OCI-LY3 (cell line): Measurements from ENCODE around the gene CDH23.
A peak's percentile ranks its signal among the peaks of the same experiment; 100 is the strongest.

Source experiments
- H2AFZ ChIP-seq: fragments of 200-600, 300-600 bp; shearing (Covaris generic); 2 replicates; pipeline ENCODE4 v1.6.0; 2014; ENCODE audit warnings: antibody characterized with exemption, low read depth, low read length
- H3K27ac ChIP-seq: fragments of 200-600, 300-600 bp; sonication (generic); 2 replicates; pipeline ENCODE4 v1.5.1; 2014; ENCODE audit warnings: mild to moderate bottlenecking, low read length, moderate library complexity, mixed read lengths
- H3K27me3 ChIP-seq: fragments of 200-600, 300-600 bp; sonication (generic); 2 replicates; pipeline ENCODE4 v1.6.1; 2014; ENCODE audit warnings: low read depth, low read length, mixed read lengths
- H3K36me3 ChIP-seq: fragments of 200-600, 300-600 bp; sonication (generic); replicated peaks from 2 replicates; pipeline ENCODE3; 2014; ENCODE audit warnings: low read depth, low read length, mixed read lengths
- H3K4me1 ChIP-seq: fragments of 300-600, 200-600 bp; sonication (generic); 2 replicates; pipeline ENCODE4 v1.6.1; 2014; ENCODE audit warnings: low read length, mixed read lengths
- H3K4me2 ChIP-seq: fragments of 200-600, 300-600 bp; sonication (generic); 2 replicates; pipeline ENCODE4 v1.6.1; 2014; ENCODE audit warnings: low read length, mixed read lengths
- H3K4me3 ChIP-seq: fragments of 300-600, 200-600 bp; sonication (generic); 2 replicates; pipeline ENCODE4 v1.5.1; 2014; ENCODE audit warnings: antibody characterized with exemption, mild to moderate bottlenecking, low read length, moderate library complexity
- H3K79me2 ChIP-seq: fragments of 300-600, 200-600 bp; shearing (Covaris generic); 2 replicates; pipeline ENCODE4 v1.6.1; 2014; ENCODE audit warnings: mild to moderate bottlenecking, low read length, mixed read lengths
- H3K9ac ChIP-seq: fragments of 300-600, 200-600 bp; shearing (Covaris generic); 2 replicates; pipeline ENCODE4 v1.6.0; 2014; ENCODE audit warnings: mild to moderate bottlenecking, low read length, moderate library complexity
- H3K9me3 ChIP-seq: fragments of 200-600, 300-600 bp; shearing (Covaris generic); 2 replicates; pipeline ENCODE4 v1.6.1; 2014; ENCODE audit warnings: low read length, mixed read lengths; ENCODE audit not compliant: insufficient read depth
- H4K20me1 ChIP-seq: fragments of 200-600, 300-600 bp; sonication (generic); 2 replicates; pipeline ENCODE4 v1.6.1; 2016; ENCODE audit warnings: low read length, mixed read lengths; ENCODE audit not compliant: insufficient read depth
- CTCF ChIP-seq: fragments of 200-600, 300-600 bp; sonication (generic); IDR thresholded peaks from 2 replicates; pipeline ENCODE4 v1.5.1; 2014; ENCODE audit warnings: antibody characterized with exemption, low read length, low read depth
- EZH2phosphoT487 ChIP-seq: fragments of 200-600 bp; shearing (Covaris generic); IDR thresholded peaks from 2 replicates; pipeline ENCODE4 v1.6.1; 2018; ENCODE audit warnings: antibody characterized with exemption, mixed run types, low read depth

CDH23 gene

GRCh38 chr10:71745664-71746250 lies 349.0 kb downstream of the CDH23 start:
- no peaks in the 10 kb centered on the region for H3K79me2 ChIP-seq
- no peaks in the 10 kb centered on the region for H3K27me3 ChIP-seq
- no peak overlapping the region for H3K4me2 ChIP-seq
- H3K27ac ChIP-seq: no peak overlapping the region
- no peaks in the 10 kb centered on the region for H4K20me1 ChIP-seq
- H3K4me3 ChIP-seq: no peak overlapping the region
- H3K9ac ChIP-seq: no peak overlapping the region
- H2AFZ ChIP-seq: no peak overlapping the region
- no peaks in the 10 kb centered on the region for H3K9me3 ChIP-seq
- peaks cover 25% of the 10 kb centered on the region for H3K4me1 ChIP-seq
- no peaks in the 10 kb centered on the region for H3K36me3 ChIP-seq
- TF ChIP-seq EZH2phosphoT487: no peak

GRCh38 chr10:71746344-71747037 lies 349.8 kb downstream of the CDH23 start:
- Histone ChIP-seq H3K27me3 (no peaks in the 10 kb centered on the region), H3K9ac (no peak overlapping the region), H3K4me3 (no peak overlapping the region), H2AFZ (no peak overlapping the region), H3K4me1 (peaks cover 25% of the 10 kb centered on the region), H3K4me2 (no peak overlapping the region), H4K20me1 (no peaks in the 10 kb centered on the region), H3K27ac (no peak overlapping the region), H3K36me3 (no peaks in the 10 kb centered on the region), H3K79me2 (no peaks in the 10 kb centered on the region), H3K9me3 (no peaks in the 10 kb centered on the region)
- TF ChIP-seq EZH2phosphoT487: no peak
- no peak for TF ChIP-seq CTCF

GRCh38 chr10:71747039-71747531 lies 350.4 kb downstream of the CDH23 start:
- Histone ChIP-seq H2AFZ (no peak overlapping the region), H3K36me3 (no peaks in the 10 kb centered on the region), H3K79me2 (no peaks in the 10 kb centered on the region), H3K4me2 (no peak overlapping the region), H3K27ac (no peak overlapping the region), H3K27me3 (no peaks in the 10 kb centered on the region), H3K9me3 (no peaks in the 10 kb centered on the region), H3K4me3 (no peak overlapping the region), H4K20me1 (no peaks in the 10 kb centered on the region), H3K9ac (no peak overlapping the region), H3K4me1 (peaks cover 25% of the 10 kb centered on the region)
- TF ChIP-seq EZH2phosphoT487 (no peak), CTCF (no peak)

GRCh38 chr10:71747551-71748523 lies 351.1 kb downstream of the CDH23 start:
- Histone ChIP-seq H3K79me2 (no peaks in the 10 kb centered on the region), H3K9me3 (no peaks in the 10 kb centered on the region), H2AFZ (peak overlapping the region; percentile 33; the same call in 1 of the 2 replicates), H3K4me2 (peak overlapping the region; percentile 64), H3K27ac (no peak overlapping the region; the same call in 1 of the 2 replicates), H3K4me1 (peaks cover 25% of the 10 kb centered on the region), H3K9ac (no peak overlapping the region), H3K36me3 (no peaks in the 10 kb centered on the region), H3K4me3 (no peak overlapping the region), H3K27me3 (no peaks in the 10 kb centered on the region), H4K20me1 (no peaks in the 10 kb centered on the region)
- no peak for TF ChIP-seq CTCF
- TF ChIP-seq EZH2phosphoT487: no peak
